ENCODE measurements around the gene CNKSR3.
"Not testable (repeated sequence)": the region's sequence is repeated elsewhere in the genome, so short reads cannot be mapped to it uniquely, and the experiment has no call there.

CNKSR3 gene

DNA sequence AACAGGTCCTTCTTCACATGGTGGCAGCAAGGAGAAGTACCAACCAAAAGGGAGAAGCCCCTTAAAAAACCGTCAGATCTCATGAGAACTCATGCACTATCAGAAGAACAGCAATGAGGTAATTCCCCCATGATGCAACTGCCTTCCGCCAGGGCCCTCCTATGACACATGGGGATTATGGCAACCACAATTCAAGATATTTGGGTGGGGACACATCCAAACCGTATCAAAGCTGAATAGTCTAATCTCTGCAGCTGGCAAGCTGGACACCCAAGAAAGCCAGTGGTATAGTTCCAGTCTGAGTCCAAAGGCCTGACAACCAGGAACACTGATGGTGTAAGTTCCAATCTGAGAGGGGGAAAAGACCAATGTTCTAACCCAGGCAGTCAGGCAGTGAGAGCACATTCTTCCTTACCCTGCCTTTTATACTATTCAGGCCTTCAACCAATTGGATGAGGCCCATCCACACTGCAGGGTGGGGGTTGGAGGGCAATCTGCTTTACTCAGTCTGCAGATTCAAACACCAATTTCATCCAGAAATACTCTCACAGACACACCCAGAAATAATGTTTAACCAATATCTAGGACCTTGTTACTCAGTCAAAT is 17.9 kb upstream of the CNKSR3 start:
- no peak for DNase-seq (ENCODE audit: low read depth)

DNA sequence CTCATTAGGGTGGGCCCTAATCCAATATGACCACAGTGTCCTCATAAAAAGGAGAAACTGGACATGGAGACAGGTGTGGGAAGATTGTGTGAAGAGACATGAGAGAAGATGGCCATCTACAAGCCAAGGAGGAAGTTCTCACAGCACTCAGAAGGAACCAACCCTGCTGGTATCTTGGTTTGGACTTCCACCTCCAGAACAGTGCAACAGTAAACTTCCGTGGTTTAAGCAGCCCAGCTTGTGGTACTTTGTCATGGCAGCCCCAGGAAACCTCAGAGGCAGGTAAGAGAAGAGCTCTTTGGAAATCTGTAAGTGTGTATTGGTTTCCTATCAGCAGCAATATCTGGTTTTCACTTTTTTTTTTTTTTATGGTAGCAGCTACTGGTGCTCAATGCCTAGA is 16.5 kb upstream of the CNKSR3 start:
- DNase-seq (ENCODE audit: low read depth): no peak

DNA sequence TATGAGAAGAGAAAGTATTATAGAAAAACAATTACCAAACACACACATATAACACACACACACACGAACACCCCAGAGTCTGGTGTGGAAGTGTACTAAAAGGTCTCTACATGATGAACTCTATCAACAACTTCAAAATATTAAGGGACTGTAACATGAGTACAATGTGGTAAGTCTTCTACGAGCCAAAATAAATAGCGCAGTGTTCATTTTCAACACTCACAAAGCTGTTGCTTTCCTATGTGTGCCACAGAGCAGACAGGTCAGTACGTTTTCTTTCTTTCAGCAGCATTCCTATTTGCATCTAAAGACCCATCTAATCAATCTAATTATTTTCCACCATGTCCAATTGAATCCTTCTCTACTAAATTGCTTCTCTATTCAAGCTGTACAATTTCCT is 12.1 kb upstream of the CNKSR3 start:
- DNase-seq (ENCODE audit: low read depth): no peak

DNA sequence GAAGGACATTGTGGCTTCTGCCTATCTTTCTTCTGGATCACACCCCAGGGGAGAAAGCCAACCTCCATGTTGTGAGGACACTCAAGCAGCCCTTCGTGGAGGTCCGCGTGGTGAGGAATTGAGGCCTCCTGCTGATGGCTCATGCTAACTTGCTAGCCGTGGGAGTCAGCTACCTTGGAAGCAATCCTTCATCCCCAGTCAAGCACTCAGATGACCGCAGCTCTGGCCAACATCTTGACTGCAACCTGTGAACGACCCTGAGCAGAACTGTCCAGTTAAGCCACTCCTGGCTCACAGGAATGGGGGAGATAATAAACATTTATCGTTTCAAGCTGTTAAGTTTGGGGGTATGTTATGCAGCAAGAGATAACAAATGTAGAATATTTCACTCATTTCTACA is 10.9 kb upstream of the CNKSR3 start:
- no peak for DNase-seq (ENCODE audit: low read depth)

DNA sequence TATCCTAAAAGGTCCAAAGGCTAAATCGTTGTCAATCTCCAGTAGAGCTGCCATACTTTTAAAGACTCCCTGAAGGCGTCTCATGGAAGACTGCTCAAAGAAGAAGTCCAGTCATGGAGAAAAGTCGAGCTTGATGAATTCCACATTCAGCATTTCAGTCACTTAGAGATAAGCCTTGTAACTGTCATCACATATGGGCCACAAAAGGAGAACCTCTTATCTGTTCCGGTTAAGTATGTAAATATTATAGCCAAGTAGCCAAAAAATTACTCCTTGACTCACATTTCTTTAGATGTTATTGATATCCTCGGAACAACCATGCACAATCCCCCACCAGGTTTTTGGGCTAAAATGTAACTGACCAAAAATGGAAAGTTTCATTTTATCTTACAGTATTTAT is 9.8 kb upstream of the CNKSR3 start:
- DNase-seq (ENCODE audit: low read depth): no peak

DNA sequence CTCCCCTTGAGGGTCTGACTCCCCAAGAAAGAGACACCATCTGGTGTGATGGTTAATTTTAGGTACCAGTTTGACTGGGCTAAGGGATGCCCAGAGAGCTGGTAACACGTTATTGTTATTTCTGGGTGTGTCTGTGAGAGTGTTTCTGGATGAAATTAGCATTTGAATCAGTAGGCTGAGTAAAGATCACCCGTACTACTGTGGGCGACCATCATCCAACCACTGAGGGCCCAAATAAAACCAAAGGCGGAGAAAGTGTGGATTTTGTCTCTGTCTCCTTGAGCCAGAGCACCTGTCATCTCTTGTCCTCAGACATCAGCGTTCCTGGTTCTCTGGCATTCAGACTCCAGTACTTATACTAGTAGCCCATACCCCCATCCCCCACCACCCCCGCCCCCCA is 7.9 kb upstream of the CNKSR3 start:
- DNase-seq (ENCODE audit: low read depth): no peak

DNA sequence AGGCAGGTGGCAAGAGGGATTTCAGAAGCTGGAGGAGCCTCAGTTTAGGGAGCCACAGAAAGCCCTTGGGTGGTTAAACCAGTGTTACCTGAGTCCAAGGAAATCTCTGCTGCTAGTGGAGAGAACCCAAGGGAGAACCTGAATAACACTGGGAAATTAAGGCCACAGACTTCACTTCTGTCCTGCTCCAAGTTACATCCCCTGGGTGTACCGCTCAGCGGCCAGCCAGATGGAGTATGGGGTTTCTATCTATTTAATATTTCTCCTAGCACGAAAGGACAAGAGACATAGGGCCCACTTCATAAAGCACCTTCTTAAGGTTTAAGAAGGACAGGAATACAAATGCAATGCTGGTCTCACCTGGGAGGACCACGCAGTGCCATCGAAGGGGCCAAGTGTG is 5.8 kb upstream of the CNKSR3 start:
- DNase-seq (ENCODE audit: low read depth): no peak

DNA sequence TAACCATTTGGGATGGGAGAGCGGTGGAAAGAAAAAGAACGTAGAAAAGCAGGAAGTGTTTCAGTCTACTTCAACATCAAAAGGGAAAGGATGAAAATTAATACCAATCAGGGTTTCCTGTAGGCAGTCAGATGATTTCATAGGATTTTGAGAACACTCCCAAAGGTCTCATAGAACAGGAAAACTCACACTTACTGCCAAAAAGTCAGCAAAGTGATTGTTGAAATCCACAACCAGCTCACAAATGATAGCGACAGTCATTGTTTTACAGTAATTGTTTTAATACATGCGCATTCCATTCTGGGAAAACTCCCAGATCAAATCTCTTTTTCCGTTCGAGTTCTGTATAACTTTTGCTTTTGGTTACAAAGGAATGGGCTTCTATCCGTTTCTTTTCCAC is 5.3 kb upstream of the CNKSR3 start:
- no peak for DNase-seq (ENCODE audit: low read depth)

DNA sequence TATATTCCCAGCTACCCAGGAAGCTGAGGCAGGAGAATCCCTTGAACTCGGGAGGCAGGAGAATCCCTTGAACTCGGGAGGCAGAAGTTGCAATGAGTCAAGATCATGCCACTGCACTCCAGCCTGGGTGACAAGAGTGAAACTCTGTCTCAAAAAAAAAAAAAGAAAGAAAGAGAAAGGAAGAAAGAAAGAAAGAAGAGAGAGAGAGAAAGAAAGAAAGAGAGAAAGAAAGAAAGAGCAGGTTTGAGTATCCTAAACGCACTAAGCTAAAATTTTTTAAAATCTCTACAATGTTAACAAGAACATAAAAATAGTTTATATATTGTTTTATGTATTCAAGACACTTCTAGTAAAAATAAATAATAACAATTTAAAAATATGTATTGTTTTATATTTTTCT is 4.6 kb upstream of the CNKSR3 start:
- not testable (repeated sequence) for DNase-seq (ENCODE audit: low read depth)

DNA sequence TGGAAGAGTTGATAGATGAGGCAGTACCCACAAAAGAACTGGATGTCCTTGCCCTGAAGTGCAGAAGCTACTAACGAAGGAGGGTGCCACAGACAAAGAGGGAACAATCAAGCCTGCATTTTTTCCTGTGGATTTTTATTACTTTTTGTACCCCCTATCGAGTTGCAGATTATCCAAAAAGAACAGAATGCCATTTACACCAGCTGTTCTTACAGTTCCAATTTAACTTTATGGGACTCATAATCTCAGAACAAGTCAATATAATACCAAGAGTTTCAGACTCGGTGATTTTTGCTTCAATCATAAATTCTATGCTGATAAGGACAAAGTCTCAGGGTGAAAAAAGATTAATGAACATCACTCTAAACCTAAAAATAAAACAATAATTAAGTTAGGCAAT is 4.0 kb upstream of the CNKSR3 start:
- no peak for DNase-seq (ENCODE audit: low read depth)

DNA sequence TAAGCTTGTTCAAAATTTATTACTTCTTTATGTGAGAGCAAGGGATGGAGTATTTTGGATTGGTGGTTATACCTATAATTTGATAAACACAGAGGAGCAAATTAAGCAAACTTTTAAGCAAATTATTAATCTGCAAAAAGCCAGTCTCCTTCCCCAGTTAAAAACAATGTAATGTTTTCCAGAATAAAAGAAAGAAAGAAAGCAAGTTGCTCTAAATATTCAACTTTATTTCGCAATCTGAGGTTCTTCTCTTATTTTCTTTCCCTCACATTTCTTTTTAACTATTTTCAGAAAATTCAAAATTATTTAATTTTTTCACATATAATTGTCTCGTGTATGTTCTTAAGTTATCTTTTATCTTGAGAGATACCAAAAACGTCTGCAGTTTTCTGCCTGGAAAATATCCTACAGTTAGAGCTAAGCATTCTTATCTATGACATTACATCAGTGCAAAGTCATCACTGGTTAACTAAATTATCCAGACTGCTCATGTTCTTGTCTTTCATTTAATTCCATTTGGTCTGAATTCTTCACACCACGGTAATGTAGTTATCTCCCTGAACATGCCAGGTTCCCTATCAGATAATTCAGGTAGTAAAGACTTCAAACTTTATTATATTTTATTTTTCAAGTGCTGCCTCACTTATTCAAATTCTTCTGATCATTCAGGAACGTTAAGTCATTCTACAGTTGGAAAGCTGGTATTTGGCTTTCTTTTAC is 3.3 kb upstream of the CNKSR3 start:
- DNase-seq (ENCODE audit: low read depth): no peak

DNA sequence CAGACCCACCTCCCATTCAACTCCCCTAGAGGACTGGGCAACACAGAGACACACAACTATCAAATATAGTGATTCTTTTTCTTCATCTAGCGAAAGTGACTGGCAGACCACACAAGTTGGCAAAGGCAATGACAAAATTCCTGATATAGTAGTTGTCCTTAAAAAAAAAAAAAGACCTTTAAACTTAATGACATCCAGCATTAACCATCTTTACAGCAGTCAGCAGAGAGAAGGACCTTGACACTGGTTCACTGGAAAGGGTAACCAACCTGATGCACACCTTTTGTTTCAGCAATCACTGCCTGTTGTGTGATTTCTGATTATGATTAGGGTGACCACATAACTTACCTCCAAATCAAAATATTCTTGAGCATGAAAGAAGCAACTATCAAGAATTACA is 1.7 kb upstream of the CNKSR3 start:
- no peak for DNase-seq (ENCODE audit: low read depth)

DNA sequence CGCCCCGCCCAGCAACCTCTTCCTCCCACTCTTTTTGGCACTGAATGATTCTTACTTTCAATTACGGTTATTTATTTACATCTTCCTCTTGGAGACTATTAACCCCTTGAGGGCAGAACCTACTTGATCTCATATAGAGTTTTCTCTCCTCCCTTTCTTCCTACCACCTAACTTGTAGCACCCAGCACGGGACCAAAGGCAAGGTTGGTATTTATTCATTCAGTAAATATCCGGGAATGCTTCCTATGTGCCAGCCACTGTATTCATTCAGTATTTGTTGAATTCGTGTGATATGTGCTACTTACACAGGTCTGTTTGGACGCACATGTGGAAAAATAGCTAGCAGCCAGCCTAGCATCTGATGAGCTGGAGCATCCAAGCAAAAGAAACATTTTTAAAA is 1.3 kb upstream of the CNKSR3 start:
- no peak for DNase-seq (ENCODE audit: low read depth)

DNA sequence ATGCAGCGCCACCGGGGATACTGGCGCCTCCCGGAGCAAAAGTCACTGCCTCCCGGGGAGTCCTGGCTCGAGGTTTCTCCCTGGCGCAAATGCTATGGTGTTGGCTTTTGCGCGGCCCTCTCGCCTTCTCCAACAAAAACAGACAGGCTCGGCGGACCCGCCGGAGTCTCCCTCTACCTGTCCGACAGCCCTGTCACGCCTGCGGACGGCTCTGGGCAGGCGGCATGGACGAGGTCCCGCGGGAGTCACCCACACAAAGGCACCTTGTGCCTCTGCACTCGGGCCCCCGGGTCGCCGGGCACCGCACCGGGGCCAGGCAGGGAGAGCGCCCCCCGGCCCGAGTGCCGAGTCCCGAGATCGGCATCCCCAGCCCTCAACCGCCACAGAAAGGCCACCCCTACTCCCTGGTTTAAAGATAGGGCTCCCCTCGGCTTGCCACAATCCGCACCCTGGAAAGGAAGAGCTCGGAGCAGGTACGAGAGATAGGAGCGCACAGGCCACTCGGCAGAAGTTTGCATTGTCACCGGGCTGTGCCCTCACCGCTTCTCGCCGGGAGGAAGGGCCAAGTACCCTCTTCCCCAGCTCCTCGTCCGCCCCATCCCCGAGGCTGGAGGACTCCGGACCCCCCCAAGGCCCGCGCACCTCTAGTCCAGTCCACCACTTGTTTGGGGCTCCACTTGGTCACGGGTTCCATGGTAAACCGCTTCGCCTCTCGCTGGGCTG is 903 bp downstream of the CNKSR3 start:
- DNase-seq (ENCODE audit: low read depth): peak; percentile 3

DNA sequence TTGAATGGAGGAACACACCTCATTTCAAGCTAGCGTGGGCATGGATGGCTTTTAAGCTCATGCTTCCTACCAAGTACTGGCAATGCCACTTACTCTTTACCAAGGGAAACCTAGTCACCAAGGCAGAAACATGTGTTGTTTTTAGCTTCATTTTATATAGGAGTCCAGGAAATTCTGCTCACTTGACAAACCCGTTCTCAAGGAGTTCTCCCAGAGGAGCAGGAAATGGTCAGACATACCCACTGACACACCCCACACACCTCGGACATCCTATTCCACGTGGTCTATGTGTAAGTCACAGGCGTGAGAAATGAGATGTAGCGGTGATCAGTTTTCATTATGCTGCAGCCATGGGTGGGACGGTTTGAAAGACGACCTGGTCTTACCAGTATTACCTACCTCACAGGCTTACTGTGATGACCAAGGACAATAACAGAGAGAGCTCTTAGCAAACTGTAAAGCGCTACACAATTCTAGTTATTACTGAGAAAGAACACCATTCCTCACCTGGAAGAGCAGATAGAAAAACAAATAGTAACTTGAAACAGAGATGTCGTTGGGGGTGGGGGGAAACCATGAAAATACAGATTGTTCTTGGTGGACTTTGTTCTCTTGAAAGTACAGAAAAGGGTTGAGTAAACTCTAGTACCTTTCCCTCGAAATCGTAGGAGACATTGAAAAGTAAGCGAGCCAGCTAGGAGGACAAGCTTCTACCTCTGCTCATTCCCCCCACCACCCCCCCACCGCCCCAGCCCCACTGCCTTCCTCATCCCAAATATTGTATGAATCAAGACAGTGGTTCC is 1.7 kb downstream of the CNKSR3 start:
- no peak for DNase-seq (ENCODE audit: low read depth)

DNA sequence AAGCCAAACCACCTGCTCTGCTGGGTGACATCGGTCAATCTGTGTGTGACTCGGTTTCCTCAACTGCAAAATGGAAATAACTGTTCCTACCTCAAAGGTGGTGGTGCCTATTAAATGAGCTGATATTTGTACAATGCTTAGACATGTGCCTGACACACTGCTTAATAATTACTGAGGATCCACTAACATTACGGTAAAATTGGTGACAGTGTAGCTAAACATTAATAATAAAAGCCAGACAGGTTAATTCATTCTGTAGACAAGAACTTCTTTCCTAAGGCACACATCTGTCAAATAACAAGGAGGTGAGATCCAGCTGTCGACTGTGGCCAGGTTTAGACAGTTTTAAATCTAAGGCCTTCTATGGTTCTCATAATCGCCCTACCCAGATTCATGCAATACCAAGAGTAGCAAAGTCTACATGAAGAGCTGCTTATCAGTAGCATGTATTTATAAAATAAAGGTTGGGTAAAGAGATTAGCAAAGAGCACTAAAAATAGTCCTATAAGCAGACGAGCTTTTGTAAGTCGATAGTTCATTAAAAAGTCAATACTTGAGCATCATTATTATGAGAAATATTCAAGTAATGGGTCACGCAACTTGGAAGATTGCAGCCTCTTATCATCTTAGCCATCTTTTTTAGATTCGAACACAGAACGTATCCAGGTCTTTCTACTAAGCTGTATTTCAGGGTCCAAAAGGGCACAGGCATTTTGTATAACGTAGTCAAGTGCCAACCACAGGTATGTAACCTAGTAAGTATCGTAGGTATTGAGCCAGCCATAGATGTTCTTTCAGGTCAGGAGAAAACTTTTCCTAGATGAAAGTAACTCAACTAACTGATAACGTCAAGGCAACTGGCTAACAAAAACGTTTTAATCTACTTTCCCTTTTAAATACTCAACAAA is 3.2 kb downstream of the CNKSR3 start:
- DNase-seq (ENCODE audit: low read depth): no peak

DNA sequence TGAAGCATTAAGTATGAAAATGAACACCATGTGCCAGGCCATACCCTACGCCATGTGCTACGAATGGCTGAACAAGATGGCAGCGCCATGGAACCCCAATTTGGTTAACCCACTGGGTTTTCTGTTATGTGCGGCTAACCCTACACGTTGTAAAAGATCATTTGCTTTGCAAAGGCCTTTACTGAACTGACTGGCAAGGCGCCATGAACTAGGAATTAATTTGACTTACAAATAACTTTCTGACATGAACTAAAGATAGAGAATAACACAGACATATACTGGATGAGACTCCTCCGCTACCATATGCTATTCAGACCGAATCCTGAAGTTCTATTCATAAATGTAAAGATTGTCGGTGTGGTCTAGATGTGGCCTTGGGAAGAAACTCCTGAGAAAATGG is 3.9 kb downstream of the CNKSR3 start:
- no peak for DNase-seq (ENCODE audit: low read depth)

DNA sequence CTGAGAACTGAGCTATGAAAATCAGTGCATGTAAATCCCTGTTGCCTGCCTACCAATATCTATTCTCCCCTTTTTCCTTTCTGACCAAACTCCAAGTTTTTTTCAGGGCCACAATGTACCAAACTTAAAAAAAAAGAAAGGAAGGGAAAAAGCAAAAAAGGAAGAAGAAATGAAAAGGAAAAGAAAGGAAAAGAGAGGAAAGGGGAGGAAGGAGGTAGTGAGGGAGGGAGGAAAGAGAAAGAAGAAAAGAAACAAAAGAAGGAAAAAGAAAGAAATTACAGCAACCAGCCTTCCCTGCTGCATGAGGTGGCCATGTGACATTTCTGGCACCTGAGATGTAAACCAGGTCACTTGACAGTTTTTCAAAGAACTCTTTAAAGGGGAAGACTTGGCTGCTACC is 4.4 kb downstream of the CNKSR3 start:
- no peak for DNase-seq (ENCODE audit: low read depth)

DNA sequence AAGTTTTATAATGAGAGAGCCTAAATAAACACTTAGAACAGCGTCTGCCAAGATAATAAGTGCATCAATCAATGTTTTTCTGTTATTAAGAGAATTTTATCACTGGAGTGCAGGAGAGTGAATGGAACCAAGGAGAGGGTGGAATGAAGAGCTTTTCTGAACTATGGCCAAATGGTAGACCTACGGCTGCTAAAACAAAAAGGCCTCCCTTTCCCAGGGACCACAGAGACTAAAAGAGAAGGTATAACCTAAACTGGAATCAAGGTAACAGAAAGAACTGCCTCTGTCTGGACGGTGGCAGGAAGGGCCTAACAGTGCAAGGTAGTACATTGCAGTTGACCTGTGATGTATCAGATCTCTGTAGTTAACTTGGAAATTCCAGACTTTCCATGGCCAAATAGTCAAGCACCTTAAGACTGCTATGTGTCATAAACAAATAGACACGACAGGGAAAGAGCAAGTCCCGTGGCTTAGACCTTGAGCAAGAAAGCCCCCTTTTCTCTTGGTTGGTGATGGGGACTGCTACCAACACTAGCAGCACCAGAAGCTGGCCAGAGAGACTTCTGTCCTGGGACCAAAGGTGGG is 5.5 kb downstream of the CNKSR3 start:
- DNase-seq (ENCODE audit: low read depth): no peak

DNA sequence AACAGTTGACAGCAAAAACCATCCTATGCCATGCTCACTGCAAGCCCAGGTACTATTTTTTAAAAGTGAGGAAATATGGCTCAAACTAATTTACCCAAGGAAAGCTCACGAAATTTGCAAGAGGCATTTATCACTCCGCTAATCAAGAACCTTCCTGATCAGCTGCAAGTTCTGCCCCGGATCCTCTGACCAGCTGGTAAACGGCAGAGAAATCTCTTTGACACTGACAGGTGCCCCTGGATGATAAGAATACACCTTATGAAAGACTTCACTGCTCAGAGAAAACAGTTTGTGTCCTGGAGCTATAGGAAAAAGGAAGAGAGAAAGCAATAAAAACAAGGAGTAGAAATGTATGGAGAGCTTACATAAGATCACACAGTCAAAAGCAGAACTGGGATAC is 6.4 kb downstream of the CNKSR3 start:
- DNase-seq (ENCODE audit: low read depth): no peak

DNA sequence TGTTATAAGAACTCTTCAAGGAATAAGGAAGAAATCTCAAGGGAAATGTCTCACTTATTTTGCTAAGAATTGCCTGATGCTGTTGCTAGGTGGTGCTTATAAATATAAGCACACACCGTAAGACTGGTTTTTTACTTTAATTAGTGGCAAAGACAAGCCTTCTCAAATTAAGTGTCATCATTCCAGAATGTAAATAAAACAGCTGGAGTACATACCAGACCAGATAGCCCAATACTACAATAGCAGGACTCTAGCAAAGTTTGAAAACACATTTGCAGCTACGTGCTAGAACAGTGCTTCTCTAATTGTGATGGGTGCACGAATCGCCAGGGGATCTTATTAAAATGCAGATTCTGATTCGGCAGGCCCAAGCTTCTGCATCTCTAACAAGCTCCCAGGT is 6.8 kb downstream of the CNKSR3 start:
- DNase-seq (ENCODE audit: low read depth): no peak

Measured in activated T-cell treated with anti-CD3 and anti-CD28 coated beads for 48 hours (primary cell).